Body of pancreas (tissue), 4 donors: Measurements from ENCODE around the gene SEMA4C. TPM values are rescaled to one million over a fixed set of nuclear protein-coding genes. Genes with fewer than 3 reads are reported as not detected.

Experiments
- ATAC-seq: fragments of 150-250 bp; one replicate; pipeline ENCODE4 v1.9.1; 2016
- DNase-seq, 4 donors: peaks; one replicate each; pipeline ENCODE4 v3.0.0-alpha.2; 2019
- H3K27ac ChIP-seq, 4 donors: fragments of 200-600 bp; sonication (generic); 1 replicate in 3 of 4; 2 replicates in 1 of 4; pipeline versions ENCODE4 v1.5.1 to v1.6.1; 2016 to 2019; ENCODE audit warnings: mild to moderate bottlenecking in 1 of 4, mixed read lengths in 1 of 4, moderate library complexity in 1 of 4
- H3K27me3 ChIP-seq, 2 donors: fragments of 200-600 bp; sonication (generic); one replicate each; pipeline ENCODE4 v1.6.0; 2016; ENCODE audit warnings: mild to moderate bottlenecking in 1 of 2
- H3K36me3 ChIP-seq, 2 donors: fragments of 200-600 bp; sonication (generic); replicated peaks in 1 of 2; 2 replicates each; pipeline ENCODE4 v1.5.1; 2016; ENCODE audit warnings: low read depth in 2 of 2; ENCODE audit not compliant: insufficient read depth in 1 of 2
- H3K4me1 ChIP-seq: fragments of 200-600 bp; sonication (generic); one replicate; pipeline ENCODE4 v1.6.0; 2016
- H3K4me3 ChIP-seq, 2 donors: fragments of 200-600 bp; sonication (generic); 1 replicate in 1 of 2; 2 replicates in 1 of 2; pipeline ENCODE4 v1.5.1; 2016 to 2019
- H3K9me3 ChIP-seq, 3 donors: fragments of 200-600 bp; sonication (generic); 1 replicate in 2 of 3; 2 replicates in 1 of 3; pipeline ENCODE4 v1.5.1; 2016
- POLR2A ChIP-seq, 3 donors: fragments of 450-650 bp; IDR thresholded peaks; one replicate each; pipeline ENCODE4 v1.6.1; 2016; ENCODE audit warnings: antibody characterized with exemption in 3 of 3, mild to moderate bottlenecking in 2 of 3
- WGBS, 2 donors: methylation state at CpG; one replicate each; pipeline ENCODE4 v1.1.5; 2017; 5-methylcytosine and 5-hydroxymethylcytosine counted together
- intact Hi-C: fragments of 100-400 bp; cut with DNase I; formaldehyde crosslinking; loops from one replicate; pipeline ENCODE4 v1.15.1; 2023
- total RNA-seq, 2 donors: library from RNA; depleted of rRNA; stranded (reverse); fragments of >200 nt; gene quantifications; one replicate each; pipeline ENCODE4 v1.1.0, GENCODE V29; 2016
- TF ChIP-seq, protein P1 (sequence below), 7 experiments: fragments of 450-650 bp in 4 of 7; fragments of 200-600 bp in 3 of 7; sonication (generic) in 3 of 7; IDR thresholded peaks; one replicate each; pipeline ENCODE4 v1.5.1; 2016 to 2019; ENCODE audit warnings: antibody characterized with exemption in 7 of 7

SEMA4C gene
- total RNA-seq, 2 donors from 2014 or later: 11.2 to 13.7 TPM

- WGBS, 2 donors: 73% methylated on average over 7 of the region's 7 CpGs
- intact Hi-C loops: no loop called here
- no peaks in the 10 kb centered on the region for H3K27me3 ChIP-seq
- H3K4me3 ChIP-seq: no peak overlapping the region
- DNase-seq (no peak), ATAC-seq (no peak)
- H3K9me3 ChIP-seq: no peaks in the 10 kb centered on the region
- no peaks in the 10 kb centered on the region for H3K36me3 ChIP-seq
- no peak for TF ChIP-seq POLR2A (IDR thresholded peaks at IDR 0.05)
- TF ChIP-seq, protein P1, sequence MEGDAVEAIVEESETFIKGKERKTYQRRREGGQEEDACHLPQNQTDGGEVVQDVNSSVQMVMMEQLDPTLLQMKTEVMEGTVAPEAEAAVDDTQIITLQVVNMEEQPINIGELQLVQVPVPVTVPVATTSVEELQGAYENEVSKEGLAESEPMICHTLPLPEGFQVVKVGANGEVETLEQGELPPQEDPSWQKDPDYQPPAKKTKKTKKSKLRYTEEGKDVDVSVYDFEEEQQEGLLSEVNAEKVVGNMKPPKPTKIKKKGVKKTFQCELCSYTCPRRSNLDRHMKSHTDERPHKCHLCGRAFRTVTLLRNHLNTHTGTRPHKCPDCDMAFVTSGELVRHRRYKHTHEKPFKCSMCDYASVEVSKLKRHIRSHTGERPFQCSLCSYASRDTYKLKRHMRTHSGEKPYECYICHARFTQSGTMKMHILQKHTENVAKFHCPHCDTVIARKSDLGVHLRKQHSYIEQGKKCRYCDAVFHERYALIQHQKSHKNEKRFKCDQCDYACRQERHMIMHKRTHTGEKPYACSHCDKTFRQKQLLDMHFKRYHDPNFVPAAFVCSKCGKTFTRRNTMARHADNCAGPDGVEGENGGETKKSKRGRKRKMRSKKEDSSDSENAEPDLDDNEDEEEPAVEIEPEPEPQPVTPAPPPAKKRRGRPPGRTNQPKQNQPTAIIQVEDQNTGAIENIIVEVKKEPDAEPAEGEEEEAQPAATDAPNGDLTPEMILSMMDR (IDR thresholded peaks at IDR 0.05): no peak
- peaks cover 19% of the 10 kb centered on the region for H3K4me1 ChIP-seq
- no peak overlapping the region for H3K27ac ChIP-seq
These were observed 33.9 kb upstream of the SEMA4C start for GRCh38 chr2:96903815-96904214.

DNA sequence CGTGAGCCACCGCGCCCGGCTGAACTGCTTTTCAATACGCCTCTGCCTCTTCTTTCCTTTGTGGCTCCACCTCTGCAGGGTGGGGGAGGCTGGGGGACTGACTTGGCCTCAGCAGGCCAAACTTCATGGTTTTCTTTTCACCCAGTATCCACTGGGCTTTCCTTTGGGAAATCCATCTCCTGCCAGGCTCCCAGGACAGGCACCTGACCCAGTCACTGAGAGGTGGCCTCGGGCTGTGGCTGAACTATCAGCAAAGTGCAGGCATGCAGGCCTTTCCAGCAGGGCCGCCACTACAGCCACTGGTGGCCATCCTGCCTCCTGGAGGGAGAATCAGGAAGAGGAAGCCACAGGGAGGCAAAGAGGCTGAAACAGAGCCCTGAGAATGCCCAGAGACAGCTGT, 33.4 kb upstream of the SEMA4C start:
- Histone ChIP-seq H3K36me3 (no peaks in the 10 kb centered on the region), H3K4me3 (no peak overlapping the region), H3K4me1 (peaks cover 19% of the 10 kb centered on the region), H3K27me3 (no peaks in the 10 kb centered on the region), H3K9me3 (no peaks in the 10 kb centered on the region), H3K27ac (no peak overlapping the region)
- intact Hi-C loops: no loop called here
- ATAC-seq: no peak
- TF ChIP-seq, protein P1 (IDR thresholded peaks at IDR 0.05): no peak
- no peak for TF ChIP-seq POLR2A (IDR thresholded peaks at IDR 0.05)
- WGBS, 2 donors: 86 to 91% methylated on average over 5 to 7 of the region's 7 CpGs
- DNase-seq: no peak

GRCh38 chr2:96900237-96900636, 30.4 kb upstream of the SEMA4C start:
- intact Hi-C loops: no loop called here
- TF ChIP-seq POLR2A (IDR thresholded peaks at IDR 0.05): no peak
- TF ChIP-seq, protein P1 (IDR thresholded peaks at IDR 0.05): no peak
- Histone ChIP-seq H3K4me3 (no peak overlapping the region), H3K27ac (no peak overlapping the region), H3K9me3 (no peaks in the 10 kb centered on the region), H3K4me1 (no peaks in the 10 kb centered on the region), H3K36me3 (no peaks in the 10 kb centered on the region), H3K27me3 (no peaks in the 10 kb centered on the region)
- ATAC-seq (no peak), DNase-seq (no peak)
- WGBS, 2 donors: 61 to 68% methylated on average over 10 of the region's 10 CpGs

- DNase-seq (no peak), ATAC-seq (no peak)
- no peak overlapping the region for H3K27ac ChIP-seq
- intact Hi-C loops: no loop called here
- WGBS, 2 donors: 65 to 76% methylated on average over 4 of the region's 4 CpGs
- no peak overlapping the region for H3K4me3 ChIP-seq
- H3K27me3 ChIP-seq: no peaks in the 10 kb centered on the region
- no peaks in the 10 kb centered on the region for H3K9me3 ChIP-seq
- H3K4me1 ChIP-seq: no peaks in the 10 kb centered on the region
- no peaks in the 10 kb centered on the region for H3K36me3 ChIP-seq
- TF ChIP-seq, protein P1 (IDR thresholded peaks at IDR 0.05): no peak
- TF ChIP-seq POLR2A (IDR thresholded peaks at IDR 0.05): no peak
These were observed 29.5 kb upstream of the SEMA4C start for GRCh38 chr2:96899413-96899741.

- DNase-seq: no peak
- no peaks in the 10 kb centered on the region for H3K27me3 ChIP-seq
- TF ChIP-seq, protein P1 (IDR thresholded peaks at IDR 0.05): no peak
- no peak for TF ChIP-seq POLR2A (IDR thresholded peaks at IDR 0.05)
- ATAC-seq: no peak
- no peaks in the 10 kb centered on the region for H3K9me3 ChIP-seq
- H3K4me1 ChIP-seq: no peaks in the 10 kb centered on the region
- no peak overlapping the region for H3K27ac ChIP-seq
- H3K4me3 ChIP-seq: no peak overlapping the region
- 65 to 69% methylated on average over 10 to 11 of the region's 11 CpGs for WGBS, 2 donors
- no peaks in the 10 kb centered on the region for H3K36me3 ChIP-seq
- intact Hi-C loops: no loop called here
These were observed 28.9 kb upstream of the SEMA4C start for GRCh38 chr2:96898641-96899412.
